WTC11 (cell line): ENCODE results near the gene KIAA2012. TPM values are rescaled to one million over a fixed set of nuclear protein-coding genes. Genes with fewer than 3 reads are reported as not detected.

Experiments used
- ATAC-seq: fragments of 200-7000 bp; cut with Tn5 transposase; 2 replicates; pipeline ENCODE4 v1.10.0; 2021; ENCODE audit warnings: mild to moderate bottlenecking, moderate library complexity
- CTCF ChIA-PET: fragments of 300-600 bp; sonication (Branson Sonifier 250); formaldehyde crosslinking; loops from one replicate; lab custom pipeline; 2021; ENCODE audit warnings: antibody characterized with exemption; lab: Charles Lee
- POLR2A ChIA-PET: fragments of 350-600 bp; sonication (Branson Sonifier 250); formaldehyde crosslinking; loops from one replicate; lab custom pipeline; 2021; ENCODE audit warnings: antibody characterized with exemption; lab: Charles Lee
- DNase-seq: peaks from one replicate; pipeline ENCODE4 v3.0.0; 2021; ENCODE audit warnings: low spot score
- H3K27ac Mint-ChIP-seq: 2 replicates; pipeline ENCODE4 v1.8.0; 2021; ENCODE audit warnings: mixed read lengths
- H3K27me3 Mint-ChIP-seq: 2 replicates; pipeline ENCODE4 v1.8.0; 2021; ENCODE audit warnings: low read depth, mild to moderate bottlenecking, moderate library complexity, mixed read lengths
- H3K36me3 Mint-ChIP-seq: 2 replicates; pipeline ENCODE4 v1.8.0; 2021; ENCODE audit warnings: mixed read lengths
- H3K4me1 Mint-ChIP-seq: 2 replicates; pipeline ENCODE4 v1.8.0; 2022; ENCODE audit warnings: mixed read lengths
- H3K4me3 Mint-ChIP-seq: 2 replicates; pipeline ENCODE4 v1.8.0; 2021; ENCODE audit warnings: mild to moderate bottlenecking, moderate library complexity, mixed read lengths
- H3K9me3 Mint-ChIP-seq: 2 replicates; pipeline ENCODE4 v1.8.0; 2021; ENCODE audit warnings: mixed read lengths
- FOXJ3 ChIP-seq: sonication (generic); formaldehyde crosslinking; IDR thresholded peaks from 2 replicates; pipeline ENCODE4 v1.9.0; 2021; ENCODE audit warnings: missing genetic modification reagents, mild to moderate bottlenecking, borderline replicate concordance
- FOXK1 ChIP-seq: sonication (generic); formaldehyde crosslinking; IDR thresholded peaks from 2 replicates; pipeline ENCODE4 v1.8.0; 2022; ENCODE audit warnings: mild to moderate bottlenecking, moderate library complexity, missing genetic modification reagents
- FOXP1 ChIP-seq: sonication (generic); formaldehyde crosslinking; IDR thresholded peaks from 2 replicates; pipeline ENCODE4 v1.8.0; 2022; ENCODE audit warnings: missing genetic modification reagents, mild to moderate bottlenecking, moderate library complexity, borderline replicate concordance
- HMGA2 ChIP-seq: fragments of 250-450 bp; sonication (Bioruptor Pico); IDR thresholded peaks from 2 replicates; pipeline ENCODE4 v1.4.0; 2021; ENCODE audit warnings: mild to moderate bottlenecking, moderate library complexity
- NFATC4 ChIP-seq: fragments of 250-450 bp; sonication (Bioruptor Pico); IDR thresholded peaks from 2 replicates; pipeline ENCODE4 v1.9.0; 2021; ENCODE audit warnings: mild to moderate bottlenecking
- OVOL2 ChIP-seq: fragments of 250-450 bp; sonication (Bioruptor Pico); IDR thresholded peaks from 2 replicates; pipeline ENCODE4 v1.9.0; 2021; ENCODE audit warnings: mild to moderate bottlenecking, borderline replicate concordance
- PRRX2 ChIP-seq: fragments of 250-450 bp; sonication (Bioruptor Pico); IDR thresholded peaks from 2 replicates; pipeline ENCODE4 v1.8.0; 2021; ENCODE audit warnings: mild to moderate bottlenecking
- SOX15 ChIP-seq: fragments of 250-450 bp; sonication (Bioruptor Pico); IDR thresholded peaks from 2 replicates; pipeline ENCODE4 v1.9.0; 2021; ENCODE audit warnings: mild to moderate bottlenecking
- ZNF263 ChIP-seq: sonication (generic); formaldehyde crosslinking; IDR thresholded peaks from 2 replicates; pipeline ENCODE4 v1.8.1; 2022; ENCODE audit warnings: low read depth, mild to moderate bottlenecking, moderate library complexity, missing genetic modification reagents
- total RNA-seq: library from RNA; stranded (reverse); gene quantifications from 3 replicates; pipeline ENCODE4 v1.2.3, GENCODE V29; 2021
- TF ChIP-seq, protein P1 (sequence below): fragments of 250-450 bp; sonication (Bioruptor Pico); IDR thresholded peaks from 2 replicates; pipeline ENCODE4 v1.9.0; 2021; ENCODE audit warnings: mild to moderate bottlenecking, borderline replicate concordance
- TF ChIP-seq, protein P2 (sequence below): sonication (generic); formaldehyde crosslinking; IDR thresholded peaks from 2 replicates; pipeline ENCODE4 v1.8.0; 2022; ENCODE audit warnings: mild to moderate bottlenecking, missing genetic modification reagents
- TF ChIP-seq, protein P3 (sequence below): sonication (generic); formaldehyde crosslinking; IDR thresholded peaks from 2 replicates; pipeline ENCODE4 v1.8.1; 2022; ENCODE audit warnings: mild to moderate bottlenecking, missing genetic modification reagents, moderate library complexity, borderline replicate concordance
- TF ChIP-seq, protein P4 (sequence below): fragments of 250-450 bp; sonication (Bioruptor Pico); IDR thresholded peaks from 2 replicates; pipeline ENCODE4 v1.9.0; 2021; ENCODE audit warnings: mild to moderate bottlenecking
- TF ChIP-seq, protein P5 (sequence below): sonication (generic); formaldehyde crosslinking; IDR thresholded peaks from 2 replicates; pipeline ENCODE4 v1.8.1; 2023; ENCODE audit warnings: mild to moderate bottlenecking, missing genetic modification reagents
- TF ChIP-seq, protein P6 (sequence below): sonication (generic); formaldehyde crosslinking; IDR thresholded peaks from 2 replicates; pipeline ENCODE4 v1.8.1; 2022; ENCODE audit warnings: low read depth, missing genetic modification reagents, borderline replicate concordance
- TF ChIP-seq, protein P7 (sequence below): sonication (generic); formaldehyde crosslinking; IDR thresholded peaks from 2 replicates; pipeline ENCODE4 v1.8.0; 2022; ENCODE audit warnings: mild to moderate bottlenecking, missing genetic modification reagents

KIAA2012 gene
- total RNA-seq, 1 experiment from 2014 or later = not detected

DNA sequence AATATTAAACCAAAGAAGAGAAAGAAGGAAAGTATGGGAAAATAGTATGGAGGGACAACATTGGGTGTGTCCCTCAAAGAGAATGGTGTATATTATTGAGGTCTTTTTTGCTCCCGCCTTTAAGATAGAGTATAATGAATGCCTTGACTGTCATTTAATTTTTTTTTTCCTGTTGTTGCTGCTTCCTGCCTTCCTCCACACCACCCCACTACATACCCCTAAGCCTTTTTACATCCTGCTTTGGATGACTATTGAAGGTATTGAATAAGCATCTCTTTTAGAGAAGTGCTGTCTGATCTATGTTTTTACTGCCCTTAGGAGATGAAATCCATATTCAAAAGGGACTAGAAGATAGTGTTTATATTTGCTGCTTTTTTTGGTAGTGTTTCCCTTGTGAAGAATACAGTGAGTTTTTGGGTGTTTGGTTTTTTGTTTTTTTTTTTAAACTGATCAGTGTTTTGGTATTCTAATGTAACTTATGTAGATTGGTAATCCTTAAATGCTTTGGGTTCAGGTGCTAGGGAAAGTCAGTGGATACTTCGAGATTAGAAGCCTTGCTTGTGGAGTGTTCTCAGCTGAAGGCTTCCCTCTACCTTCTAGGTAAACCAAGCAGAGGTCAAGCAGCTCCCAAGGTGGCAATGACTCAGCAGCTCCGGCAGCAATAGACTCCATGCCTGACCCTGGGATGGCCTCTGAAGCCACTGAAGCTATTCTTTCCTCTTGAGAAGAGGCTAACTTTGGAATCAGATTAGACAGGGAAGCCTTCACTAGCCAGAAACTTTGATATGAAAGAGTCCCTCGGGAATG, 34.4 kb upstream of the KIAA2012 start (continued):
- TF ChIP-seq, protein P1, sequence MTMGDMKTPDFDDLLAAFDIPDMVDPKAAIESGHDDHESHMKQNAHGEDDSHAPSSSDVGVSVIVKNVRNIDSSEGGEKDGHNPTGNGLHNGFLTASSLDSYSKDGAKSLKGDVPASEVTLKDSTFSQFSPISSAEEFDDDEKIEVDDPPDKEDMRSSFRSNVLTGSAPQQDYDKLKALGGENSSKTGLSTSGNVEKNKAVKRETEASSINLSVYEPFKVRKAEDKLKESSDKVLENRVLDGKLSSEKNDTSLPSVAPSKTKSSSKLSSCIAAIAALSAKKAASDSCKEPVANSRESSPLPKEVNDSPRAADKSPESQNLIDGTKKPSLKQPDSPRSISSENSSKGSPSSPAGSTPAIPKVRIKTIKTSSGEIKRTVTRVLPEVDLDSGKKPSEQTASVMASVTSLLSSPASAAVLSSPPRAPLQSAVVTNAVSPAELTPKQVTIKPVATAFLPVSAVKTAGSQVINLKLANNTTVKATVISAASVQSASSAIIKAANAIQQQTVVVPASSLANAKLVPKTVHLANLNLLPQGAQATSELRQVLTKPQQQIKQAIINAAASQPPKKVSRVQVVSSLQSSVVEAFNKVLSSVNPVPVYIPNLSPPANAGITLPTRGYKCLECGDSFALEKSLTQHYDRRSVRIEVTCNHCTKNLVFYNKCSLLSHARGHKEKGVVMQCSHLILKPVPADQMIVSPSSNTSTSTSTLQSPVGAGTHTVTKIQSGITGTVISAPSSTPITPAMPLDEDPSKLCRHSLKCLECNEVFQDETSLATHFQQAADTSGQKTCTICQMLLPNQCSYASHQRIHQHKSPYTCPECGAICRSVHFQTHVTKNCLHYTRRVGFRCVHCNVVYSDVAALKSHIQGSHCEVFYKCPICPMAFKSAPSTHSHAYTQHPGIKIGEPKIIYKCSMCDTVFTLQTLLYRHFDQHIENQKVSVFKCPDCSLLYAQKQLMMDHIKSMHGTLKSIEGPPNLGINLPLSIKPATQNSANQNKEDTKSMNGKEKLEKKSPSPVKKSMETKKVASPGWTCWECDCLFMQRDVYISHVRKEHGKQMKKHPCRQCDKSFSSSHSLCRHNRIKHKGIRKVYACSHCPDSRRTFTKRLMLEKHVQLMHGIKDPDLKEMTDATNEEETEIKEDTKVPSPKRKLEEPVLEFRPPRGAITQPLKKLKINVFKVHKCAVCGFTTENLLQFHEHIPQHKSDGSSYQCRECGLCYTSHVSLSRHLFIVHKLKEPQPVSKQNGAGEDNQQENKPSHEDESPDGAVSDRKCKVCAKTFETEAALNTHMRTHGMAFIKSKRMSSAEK (CRISPR knock-in tag) = 0 out of 2 replicates have a peak, but pooled peaks have one; percentile 10
- TF ChIP-seq FOXK1 (CRISPR knock-in tag) (peak; percentile 46; the same call in 1 of the 2 replicates), FOXP1 (no peak)

DNA sequence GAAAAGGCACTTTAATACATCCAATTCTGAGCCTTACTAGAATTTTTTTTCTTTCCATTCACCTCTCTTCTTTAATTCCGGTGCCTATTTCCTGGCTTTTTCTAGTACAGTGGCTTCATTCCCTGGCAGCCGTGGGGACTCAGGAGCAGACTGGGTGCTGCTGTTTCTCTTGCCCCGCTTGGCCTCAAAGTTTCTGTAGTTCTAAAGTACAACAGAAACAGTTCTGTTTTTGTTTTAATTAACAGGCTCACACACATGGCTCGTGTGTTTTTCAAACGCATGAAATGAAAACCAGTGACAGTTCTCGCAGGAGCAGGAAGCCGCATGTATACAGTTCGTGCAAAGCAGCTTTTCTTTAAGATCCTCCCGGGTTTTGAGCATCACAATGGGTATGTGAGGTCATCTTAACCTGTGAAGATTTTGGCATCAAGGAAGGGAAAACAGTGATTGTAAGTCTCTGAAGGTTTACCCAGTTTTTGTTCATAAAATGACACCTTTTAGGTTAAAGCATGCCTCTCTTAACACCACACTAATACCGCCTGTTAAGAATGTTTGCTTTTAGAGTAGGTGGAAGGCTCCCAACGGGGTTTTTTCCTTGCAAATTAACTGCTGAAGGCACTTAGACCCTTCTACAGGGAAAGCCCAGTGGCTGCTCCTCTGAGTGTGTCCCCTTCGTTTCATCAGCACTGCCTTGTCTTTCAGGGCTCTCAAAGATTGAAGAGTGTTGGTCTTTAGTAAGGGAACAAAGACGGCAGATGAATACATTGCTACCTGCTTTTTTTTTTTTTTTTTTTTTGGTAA, 33.6 kb upstream of the KIAA2012 start:
- POLR2A ChIA-PET = interaction anchor here (0.5 to 1.5 kb wide), 5 partner anchors 12 to 259 kb away, joined by 3 to 6 read pairs (median 5); partner anchors contain the start of gene ALS2
- peak; percentile 34 for ATAC-seq
- no peak for DNase-seq
- peaks cover 35% of the 10 kb centered on the region for H3K4me1 Mint-ChIP-seq
- no peaks in the 10 kb centered on the region for H3K9me3 Mint-ChIP-seq
- no peaks in the 10 kb centered on the region; the same call in none of the 2 replicates for H3K36me3 Mint-ChIP-seq
- H3K27ac Mint-ChIP-seq = peak overlapping the region; percentile 87
- H3K4me3 Mint-ChIP-seq = peak overlapping the region; percentile 70
- H3K27me3 Mint-ChIP-seq = peaks cover 17% of the 10 kb centered on the region
- CTCF ChIA-PET = interaction anchor here (1.0 to 2.0 kb wide), 8 partner anchors 21 to 179 kb away, joined by 3 to 9 read pairs (median 5); no protein-coding TSS in a partner anchor
- no peak for TF ChIP-seq FOXJ3 (CRISPR knock-in tag)
- TF ChIP-seq, protein P2, sequence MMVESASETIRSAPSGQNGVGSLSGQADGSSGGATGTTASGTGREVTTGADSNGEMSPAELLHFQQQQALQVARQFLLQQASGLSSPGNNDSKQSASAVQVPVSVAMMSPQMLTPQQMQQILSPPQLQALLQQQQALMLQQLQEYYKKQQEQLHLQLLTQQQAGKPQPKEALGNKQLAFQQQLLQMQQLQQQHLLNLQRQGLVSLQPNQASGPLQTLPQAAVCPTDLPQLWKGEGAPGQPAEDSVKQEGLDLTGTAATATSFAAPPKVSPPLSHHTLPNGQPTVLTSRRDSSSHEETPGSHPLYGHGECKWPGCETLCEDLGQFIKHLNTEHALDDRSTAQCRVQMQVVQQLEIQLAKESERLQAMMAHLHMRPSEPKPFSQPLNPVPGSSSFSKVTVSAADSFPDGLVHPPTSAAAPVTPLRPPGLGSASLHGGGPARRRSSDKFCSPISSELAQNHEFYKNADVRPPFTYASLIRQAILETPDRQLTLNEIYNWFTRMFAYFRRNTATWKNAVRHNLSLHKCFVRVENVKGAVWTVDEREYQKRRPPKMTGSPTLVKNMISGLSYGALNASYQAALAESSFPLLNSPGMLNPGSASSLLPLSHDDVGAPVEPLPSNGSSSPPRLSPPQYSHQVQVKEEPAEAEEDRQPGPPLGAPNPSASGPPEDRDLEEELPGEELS (CRISPR knock-in tag) = no peak
- no peak for TF ChIP-seq ZNF263 (CRISPR knock-in tag)
- TF ChIP-seq, protein P3, sequence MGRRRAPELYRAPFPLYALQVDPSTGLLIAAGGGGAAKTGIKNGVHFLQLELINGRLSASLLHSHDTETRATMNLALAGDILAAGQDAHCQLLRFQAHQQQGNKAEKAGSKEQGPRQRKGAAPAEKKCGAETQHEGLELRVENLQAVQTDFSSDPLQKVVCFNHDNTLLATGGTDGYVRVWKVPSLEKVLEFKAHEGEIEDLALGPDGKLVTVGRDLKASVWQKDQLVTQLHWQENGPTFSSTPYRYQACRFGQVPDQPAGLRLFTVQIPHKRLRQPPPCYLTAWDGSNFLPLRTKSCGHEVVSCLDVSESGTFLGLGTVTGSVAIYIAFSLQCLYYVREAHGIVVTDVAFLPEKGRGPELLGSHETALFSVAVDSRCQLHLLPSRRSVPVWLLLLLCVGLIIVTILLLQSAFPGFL (CRISPR knock-in tag) = no peak
- TF ChIP-seq, protein P4, sequence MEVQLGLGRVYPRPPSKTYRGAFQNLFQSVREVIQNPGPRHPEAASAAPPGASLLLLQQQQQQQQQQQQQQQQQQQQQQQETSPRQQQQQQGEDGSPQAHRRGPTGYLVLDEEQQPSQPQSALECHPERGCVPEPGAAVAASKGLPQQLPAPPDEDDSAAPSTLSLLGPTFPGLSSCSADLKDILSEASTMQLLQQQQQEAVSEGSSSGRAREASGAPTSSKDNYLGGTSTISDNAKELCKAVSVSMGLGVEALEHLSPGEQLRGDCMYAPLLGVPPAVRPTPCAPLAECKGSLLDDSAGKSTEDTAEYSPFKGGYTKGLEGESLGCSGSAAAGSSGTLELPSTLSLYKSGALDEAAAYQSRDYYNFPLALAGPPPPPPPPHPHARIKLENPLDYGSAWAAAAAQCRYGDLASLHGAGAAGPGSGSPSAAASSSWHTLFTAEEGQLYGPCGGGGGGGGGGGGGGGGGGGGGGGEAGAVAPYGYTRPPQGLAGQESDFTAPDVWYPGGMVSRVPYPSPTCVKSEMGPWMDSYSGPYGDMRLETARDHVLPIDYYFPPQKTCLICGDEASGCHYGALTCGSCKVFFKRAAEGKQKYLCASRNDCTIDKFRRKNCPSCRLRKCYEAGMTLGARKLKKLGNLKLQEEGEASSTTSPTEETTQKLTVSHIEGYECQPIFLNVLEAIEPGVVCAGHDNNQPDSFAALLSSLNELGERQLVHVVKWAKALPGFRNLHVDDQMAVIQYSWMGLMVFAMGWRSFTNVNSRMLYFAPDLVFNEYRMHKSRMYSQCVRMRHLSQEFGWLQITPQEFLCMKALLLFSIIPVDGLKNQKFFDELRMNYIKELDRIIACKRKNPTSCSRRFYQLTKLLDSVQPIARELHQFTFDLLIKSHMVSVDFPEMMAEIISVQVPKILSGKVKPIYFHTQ = no peak
- no peak for TF ChIP-seq HMGA2 (CRISPR knock-in tag)
- TF ChIP-seq, protein P5, sequence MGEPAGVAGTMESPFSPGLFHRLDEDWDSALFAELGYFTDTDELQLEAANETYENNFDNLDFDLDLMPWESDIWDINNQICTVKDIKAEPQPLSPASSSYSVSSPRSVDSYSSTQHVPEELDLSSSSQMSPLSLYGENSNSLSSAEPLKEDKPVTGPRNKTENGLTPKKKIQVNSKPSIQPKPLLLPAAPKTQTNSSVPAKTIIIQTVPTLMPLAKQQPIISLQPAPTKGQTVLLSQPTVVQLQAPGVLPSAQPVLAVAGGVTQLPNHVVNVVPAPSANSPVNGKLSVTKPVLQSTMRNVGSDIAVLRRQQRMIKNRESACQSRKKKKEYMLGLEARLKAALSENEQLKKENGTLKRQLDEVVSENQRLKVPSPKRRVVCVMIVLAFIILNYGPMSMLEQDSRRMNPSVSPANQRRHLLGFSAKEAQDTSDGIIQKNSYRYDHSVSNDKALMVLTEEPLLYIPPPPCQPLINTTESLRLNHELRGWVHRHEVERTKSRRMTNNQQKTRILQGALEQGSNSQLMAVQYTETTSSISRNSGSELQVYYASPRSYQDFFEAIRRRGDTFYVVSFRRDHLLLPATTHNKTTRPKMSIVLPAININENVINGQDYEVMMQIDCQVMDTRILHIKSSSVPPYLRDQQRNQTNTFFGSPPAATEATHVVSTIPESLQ (CRISPR knock-in tag) = no peak
- 0 out of 2 replicates have a peak, but pooled peaks have one; percentile 14 for TF ChIP-seq NFATC4 (CRISPR knock-in tag)
- no peak for TF ChIP-seq OVOL2 (CRISPR knock-in tag)
- TF ChIP-seq PRRX2 (CRISPR knock-in tag) = no peak
- TF ChIP-seq, protein P6, sequence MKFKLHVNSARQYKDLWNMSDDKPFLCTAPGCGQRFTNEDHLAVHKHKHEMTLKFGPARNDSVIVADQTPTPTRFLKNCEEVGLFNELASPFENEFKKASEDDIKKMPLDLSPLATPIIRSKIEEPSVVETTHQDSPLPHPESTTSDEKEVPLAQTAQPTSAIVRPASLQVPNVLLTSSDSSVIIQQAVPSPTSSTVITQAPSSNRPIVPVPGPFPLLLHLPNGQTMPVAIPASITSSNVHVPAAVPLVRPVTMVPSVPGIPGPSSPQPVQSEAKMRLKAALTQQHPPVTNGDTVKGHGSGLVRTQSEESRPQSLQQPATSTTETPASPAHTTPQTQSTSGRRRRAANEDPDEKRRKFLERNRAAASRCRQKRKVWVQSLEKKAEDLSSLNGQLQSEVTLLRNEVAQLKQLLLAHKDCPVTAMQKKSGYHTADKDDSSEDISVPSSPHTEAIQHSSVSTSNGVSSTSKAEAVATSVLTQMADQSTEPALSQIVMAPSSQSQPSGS (CRISPR knock-in tag) = no peak
- no peak for TF ChIP-seq SOX15 (CRISPR knock-in tag)
- TF ChIP-seq, protein P7, sequence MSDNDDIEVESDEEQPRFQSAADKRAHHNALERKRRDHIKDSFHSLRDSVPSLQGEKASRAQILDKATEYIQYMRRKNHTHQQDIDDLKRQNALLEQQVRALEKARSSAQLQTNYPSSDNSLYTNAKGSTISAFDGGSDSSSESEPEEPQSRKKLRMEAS (CRISPR knock-in tag) = 0 out of 2 replicates have a peak, but pooled peaks have one; percentile 23
